Erythroblast (primary cell): Measurements from ENCODE around the gene FJX1.

Experiments
- DNase-seq, 2 experiments: peaks; one replicate each; lab custom pipeline; 2025; lab: John Stamatoyannopoulos, UW
- GATA1 ChIP-seq: IDR thresholded peaks from 2 replicates; pipeline ENCODE4 v1.6.1; 2011; ENCODE audit warnings: low read depth, mild to moderate bottlenecking, control low read depth, low read length, moderate library complexity
- POLR2A ChIP-seq: IDR thresholded peaks from 2 replicates; pipeline ENCODE4 v1.6.1; 2011; ENCODE audit warnings: mild to moderate bottlenecking, low read length

FJX1 gene

GRCh38 chr11:35594680-35595079 is 23.6 kb upstream of the FJX1 start:
- no peak for TF ChIP-seq GATA1
- no peak for TF ChIP-seq POLR2A
- DNase-seq: no peak

GRCh38 chr11:35598254-35599125 is 19.8 kb upstream of the FJX1 start:
- no peak for TF ChIP-seq POLR2A
- no peak for TF ChIP-seq GATA1
- no peak for DNase-seq

GRCh38 chr11:35600331-35600838 is 17.9 kb upstream of the FJX1 start:
- DNase-seq: no peak
- TF ChIP-seq GATA1: no peak
- TF ChIP-seq POLR2A: no peak

- no peak for DNase-seq
- TF ChIP-seq POLR2A: no peak
- TF ChIP-seq GATA1: no peak
Measured at GRCh38 chr11:35602160-35602793, 16.0 kb upstream of the FJX1 start.

GRCh38 chr11:35602979-35603378 is 15.3 kb upstream of the FJX1 start:
- TF ChIP-seq GATA1 (no peak), POLR2A (no peak)
- DNase-seq: no peak

GRCh38 chr11:35605706-35606105 is 12.6 kb upstream of the FJX1 start:
- no peak for DNase-seq
- no peak for TF ChIP-seq GATA1
- TF ChIP-seq POLR2A: no peak

GRCh38 chr11:35606206-35606605 is 12.1 kb upstream of the FJX1 start:
- no peak for DNase-seq

GRCh38 chr11:35608502-35608901 is 9.8 kb upstream of the FJX1 start:
- no peak for DNase-seq
- no peak for TF ChIP-seq POLR2A
- TF ChIP-seq GATA1: no peak

More at GRCh38 chr11:35606206-35606605, 12.1 kb upstream of the FJX1 start:
- TF ChIP-seq GATA1: no peak
- TF ChIP-seq POLR2A: no peak

- DNase-seq: no peak
- TF ChIP-seq POLR2A (no peak), GATA1 (no peak)
Measured at GRCh38 chr11:35609656-35610055, 8.6 kb upstream of the FJX1 start.

- DNase-seq: no peak
Measured at GRCh38 chr11:35610631-35611030, 7.6 kb upstream of the FJX1 start.

GRCh38 chr11:35611741-35612140 is 6.5 kb upstream of the FJX1 start:
- DNase-seq: no peak
- TF ChIP-seq POLR2A: no peak
- no peak for TF ChIP-seq GATA1

More at GRCh38 chr11:35610631-35611030, 7.6 kb upstream of the FJX1 start:
- TF ChIP-seq POLR2A (no peak), GATA1 (no peak)

GRCh38 chr11:35614939-35615569 is 3.2 kb upstream of the FJX1 start:
- TF ChIP-seq POLR2A (no peak), GATA1 (no peak)

GRCh38 chr11:35615921-35616900 is 2.0 kb upstream of the FJX1 start:
- TF ChIP-seq GATA1 (no peak), POLR2A (no peak)
- peak; percentile 58 to 79 for DNase-seq

More at GRCh38 chr11:35614939-35615569, 3.2 kb upstream of the FJX1 start:
- no peak for DNase-seq
